IMR-90 (cell line): ENCODE measurements around the gene SLC2A10. TPM values are rescaled to one million over a fixed set of nuclear protein-coding genes. Genes with fewer than 3 reads are reported as not detected.

Experiments
- ATAC-seq: fragments of 200-7000 bp; cut with Tn5 transposase; 2 replicates; pipeline ENCODE4 v1.9.1; 2020; ENCODE audit warnings: low read depth, mild to moderate bottlenecking, moderate library complexity
- BruUV-seq: library from RNA; stranded (reverse); fragments of 400-500 nt; replicated peaks from 2 replicates; lab custom pipeline; 2021; lab: Mats Ljungman, UMichigan
- CTCF ChIA-PET: fragments of 300-600 bp; formaldehyde crosslinking; extraction: SDS; loops from one replicate; lab custom pipeline; 2021; ENCODE audit warnings: antibody characterized with exemption; lab: Yijun Ruan, JAX
- POLR2A ChIA-PET: fragments of 300-600 bp; sonication (Branson Sonifier 250); formaldehyde crosslinking; loops from one replicate; lab custom pipeline; 2022; ENCODE audit warnings: antibody characterized with exemption; ENCODE audit not compliant: unreplicated experiment; lab: Charles Lee
- DNase-seq: peaks from one replicate; pipeline ENCODE4 v3.0.0; 2013
- H2AFZ ChIP-seq: replicated peaks from 2 replicates; pipeline ENCODE3; 2013; ENCODE audit warnings: low read length, mild to moderate bottlenecking; ENCODE audit not compliant: poor library complexity
- H2AK5ac ChIP-seq: 2 replicates; pipeline ENCODE4 v1.6.1; 2013; ENCODE audit warnings: low read depth, low read length, inconsistent platforms
- H2AK9ac ChIP-seq: replicated peaks from 2 replicates; pipeline ENCODE3; 2013; ENCODE audit warnings: mild to moderate bottlenecking, low read depth, low read length, moderate library complexity; ENCODE audit not compliant: poor library complexity
- H2BK120ac ChIP-seq: 2 replicates; pipeline ENCODE4 v1.6.1; 2013; ENCODE audit warnings: low read depth, low read length, inconsistent platforms
- H2BK15ac ChIP-seq: 3 replicates; pipeline ENCODE4 v1.6.1; 2013; ENCODE audit warnings: low read depth, low read length, inconsistent platforms
- H2BK20ac ChIP-seq: 2 replicates; pipeline ENCODE4 v1.6.1; 2013; ENCODE audit warnings: low read depth, mild to moderate bottlenecking, inconsistent platforms, low read length, moderate library complexity
- H2BK5ac ChIP-seq: 2 replicates; pipeline ENCODE4 v1.6.1; 2013; ENCODE audit warnings: mild to moderate bottlenecking, low read depth, low read length, inconsistent platforms; ENCODE audit not compliant: poor library complexity, severe bottlenecking
- H3K14ac ChIP-seq: replicated peaks from 2 replicates; pipeline ENCODE4 v1.6.1; 2013; ENCODE audit warnings: low read depth, low read length, inconsistent platforms
- H3K18ac ChIP-seq: 2 replicates; pipeline ENCODE4 v1.6.1; 2013; ENCODE audit warnings: low read depth, low read length, control low read depth
- H3K23ac ChIP-seq: 2 replicates; pipeline ENCODE4 v1.6.1; 2013; ENCODE audit warnings: low read depth, low read length, inconsistent platforms
- H3K27ac ChIP-seq: 2 replicates; pipeline ENCODE4 v1.5.1; 2013; ENCODE audit warnings: mild to moderate bottlenecking, control low read depth, low read length; ENCODE audit not compliant: insufficient read depth
- H3K27me3 ChIP-seq: 2 replicates; pipeline ENCODE4 v1.6.1; 2013; ENCODE audit warnings: low read length; ENCODE audit not compliant: control insufficient read depth, insufficient read depth
- H3K36me3 ChIP-seq: 2 replicates; pipeline ENCODE4 v1.6.1; 2013; ENCODE audit warnings: low read length, mixed read lengths; ENCODE audit not compliant: control insufficient read depth, insufficient read depth
- H3K4ac ChIP-seq: 2 replicates; pipeline ENCODE4 v1.6.1; 2013; ENCODE audit warnings: low read depth, low read length, inconsistent platforms
- H3K4me1 ChIP-seq: 2 replicates; pipeline ENCODE4 v1.6.1; 2013; ENCODE audit warnings: low read length, mixed read lengths; ENCODE audit not compliant: control insufficient read depth, insufficient read depth
- H3K4me2 ChIP-seq: 2 replicates; pipeline ENCODE4 v1.6.1; 2013; ENCODE audit warnings: low read depth, mild to moderate bottlenecking, control low read depth, low read length, moderate library complexity
- H3K4me3 ChIP-seq: 2 replicates; pipeline ENCODE4 v1.5.1; 2013; ENCODE audit warnings: low read depth, mild to moderate bottlenecking, control low read depth, low read length, moderate library complexity; ENCODE audit not compliant: insufficient read depth
- H3K56ac ChIP-seq: 2 replicates; pipeline ENCODE4 v1.6.1; 2013; ENCODE audit warnings: low read length, inconsistent platforms; ENCODE audit not compliant: insufficient read depth; ENCODE audit errors: extremely low read depth
- H3K79me1 ChIP-seq, 2 experiments: 2 replicates each; pipeline ENCODE4 v1.6.1; 2013; ENCODE audit warnings: low read length in 2 of 2, inconsistent platforms in 1 of 2, low read depth in 1 of 2
- H3K9ac ChIP-seq: 2 replicates; pipeline ENCODE4 v1.6.1; 2013; ENCODE audit warnings: low read depth, low read length, control low read depth
- H3K9me1 ChIP-seq: 2 replicates; pipeline ENCODE4 v1.6.1; 2013; ENCODE audit warnings: low read length, inconsistent platforms; ENCODE audit not compliant: insufficient read depth
- H3K9me3 ChIP-seq: 2 replicates; pipeline ENCODE4 v1.6.1; 2013; ENCODE audit warnings: low read length; ENCODE audit not compliant: control insufficient read depth, insufficient read depth
- H4K20me1 ChIP-seq: 2 replicates; pipeline ENCODE4 v1.6.1; 2013; ENCODE audit warnings: low read length, inconsistent platforms; ENCODE audit not compliant: insufficient read depth
- H4K5ac ChIP-seq: 2 replicates; pipeline ENCODE4 v1.6.1; 2013; ENCODE audit warnings: mild to moderate bottlenecking, low read depth, low read length, control low read depth
- H4K8ac ChIP-seq, 2 experiments: 2 replicates each; pipeline ENCODE4 v1.6.1; 2013; ENCODE audit warnings: low read depth in 2 of 2, low read length in 2 of 2, control low read depth in 1 of 2, inconsistent platforms in 1 of 2
- H4K91ac ChIP-seq: 2 replicates; pipeline ENCODE4 v1.6.1; 2013; ENCODE audit warnings: low read depth, low read length, inconsistent platforms; ENCODE audit not compliant: insufficient read depth
- MAFK ChIP-seq: IDR thresholded peaks from 2 replicates; pipeline ENCODE4 v1.6.1; 2012; ENCODE audit warnings: low read depth, low read length, improper control_type of control experiment
- SMC3 ChIP-seq: fragments of 150-350 bp; IDR thresholded peaks from 2 replicates; pipeline ENCODE4 v1.6.1; 2016; ENCODE audit warnings: low read depth, mild to moderate bottlenecking, antibody characterized with exemption, low read length, moderate library complexity
- WGBS, 2 experiments: methylation state at CpG; one replicate each; pipeline versions ENCODE4 v1.1.5 to v1.1.7; 2013; ENCODE audit warnings: missing lambda C conversion rate in 2 of 2; ENCODE audit not compliant: insufficient read length in 1 of 2; ENCODE audit errors: extremely low coverage in 2 of 2; 5-methylcytosine and 5-hydroxymethylcytosine counted together
- dilution Hi-C: fragments of 300-500 bp; cut with HindIII; formaldehyde crosslinking; loops from one replicate; pipeline ENCODE4 v1.14.3; 2018; ENCODE audit warnings: low sequenced_read_pairs; ENCODE audit not compliant: unreplicated experiment
- in situ Hi-C: fragments of 300-500 bp; cut with MboI; formaldehyde crosslinking; loops from 3 replicates; pipeline ENCODE4 v1.14.3; 2019; ENCODE audit warnings: low sequenced_read_pairs, inconsistent platforms, mixed read lengths
- intact Hi-C: fragments of 100-400 bp; cut with micrococcal nuclease; formaldehyde crosslinking; loops from 2 replicates; pipeline ENCODE4 v1.10.0; 2022
- polyA plus RNA-seq, 3 experiments: library from polyadenylated mRNA; depleted of rRNA; stranded (reverse); fragments of >200 nt; gene quantifications; 2 replicates each; pipeline ENCODE4 v1.2.3, GENCODE V29; 2012; ENCODE audit warnings: low replicate concordance in 1 of 3
- total RNA-seq: library from RNA; depleted of rRNA; stranded (reverse); fragments of >200 nt; gene quantifications from 2 replicates; pipeline ENCODE4 v1.2.3, GENCODE V29; 2012

SLC2A10 gene
- total and polyA plus RNA-seq, 2 of the 4 experiments (the other 2 are of a cell fraction), result 15.2 to 22.0 TPM

- Histone ChIP-seq H3K4me2 (no peak overlapping the region), H3K4ac (no peak overlapping the region), H3K27me3 (no peaks in the 10 kb centered on the region), H3K9me3 (no peaks in the 10 kb centered on the region), H4K20me1 (peaks cover 15% of the 10 kb centered on the region; the same call in 1 of the 2 replicates), H3K9ac (no peak overlapping the region), H3K9me1 (peaks cover 5% of the 10 kb centered on the region; the same call in 1 of the 2 replicates), H2BK20ac (no peak overlapping the region), H3K23ac (no peak overlapping the region), H3K14ac (no peak overlapping the region), H3K4me3 (no peak overlapping the region), H3K36me3 (peaks cover 5% of the 10 kb centered on the region), H3K79me1 (peaks cover 18 to 39% of the 10 kb centered on the region in 2 experiments), H4K91ac (no peak overlapping the region), H2AK5ac (no peak overlapping the region), H3K18ac (no peak overlapping the region), H2AFZ (no peak overlapping the region), H2AK9ac (no peak overlapping the region), H2BK120ac (no peak overlapping the region), H4K8ac (no peak overlapping the region), H3K56ac (no peak overlapping the region), H3K27ac (no peak overlapping the region), H2BK15ac (no peak overlapping the region), H4K5ac (no peak overlapping the region), H2BK5ac (no peak overlapping the region), H3K4me1 (peaks cover 8% of the 10 kb centered on the region)
- no CpG with 5 or more reads among the region's 4 CpGs for WGBS, 2 experiments
- ChIA-PET POLR2A (no interaction called here), CTCF (no interaction called here)
- no peak for DNase-seq
- in situ Hi-C loops (no loop called here), intact Hi-C loops (no loop called here), dilution Hi-C loops (no loop called here)
- TF ChIP-seq SMC3, result no peak
- no peak for TF ChIP-seq MAFK
- ATAC-seq, result no peak
- BruUV-seq, result no TSS peak
These were observed 30.9 kb upstream of the SLC2A10 start for GRCh38 chr20:46678516-46678915.
